HEK293 (cell line): Measurements from ENCODE around the gene FAM43A.

Experiments
- CTCF ChIA-PET: fragments of 350-600 bp; formaldehyde crosslinking; extraction: SDS; loops from one replicate; lab custom pipeline; 2021; ENCODE audit warnings: antibody characterized with exemption; lab: Yijun Ruan, JAX
- POLR2A ChIA-PET: fragments of 300-600 bp; formaldehyde crosslinking; extraction: SDS; loops from one replicate; lab custom pipeline; 2020; ENCODE audit warnings: antibody characterized with exemption, inconsistent platforms; lab: Yijun Ruan, JAX
- H3K27ac ChIP-seq: fragments of 200-500 bp; sonication (Bioruptor generic); 2 replicates; pipeline ENCODE4 v1.5.1; 2014; ENCODE audit warnings: low read depth, low read length, control low read depth, inconsistent platforms; ENCODE audit errors: extremely low read depth
- H3K36me3 ChIP-seq, 2 experiments: fragments of 200-500 bp in 1 of 2; sonication (Bioruptor generic) in 1 of 2; 1 replicate in 1 of 2; 2 replicates in 1 of 2; pipeline ENCODE4 v1.5.1; 2014 to 2017; ENCODE audit warnings: inconsistent platforms in 2 of 2, low read length in 2 of 2; ENCODE audit not compliant: control insufficient read depth in 2 of 2, insufficient read depth in 1 of 2
- H3K4me1 ChIP-seq: fragments of 200-500 bp; sonication (Bioruptor generic); 2 replicates; pipeline ENCODE4 v1.5.1; 2014; ENCODE audit warnings: mild to moderate bottlenecking, low read length, inconsistent platforms; ENCODE audit not compliant: control insufficient read depth, insufficient read depth
- H3K4me3 ChIP-seq: 2 replicates; pipeline ENCODE4 v1.5.1; 2011; ENCODE audit warnings: low read depth, mild to moderate bottlenecking, control low read depth, low read length, moderate library complexity
- H3K9me3 ChIP-seq: fragments of 200-500 bp; sonication (Bioruptor generic); 2 replicates; pipeline ENCODE4 v1.5.1; 2014; ENCODE audit warnings: low read depth, low read length, inconsistent platforms; ENCODE audit not compliant: control insufficient read depth, insufficient read depth
- GLIS1 ChIP-seq: fragments of 450-650 bp; formaldehyde crosslinking; IDR thresholded peaks from 2 replicates; pipeline ENCODE4 v1.5.1; 2016; ENCODE audit warnings: missing biosample characterization, missing genetic modification characterization
- HOXC10 ChIP-seq: sonication (generic); formaldehyde crosslinking; IDR thresholded peaks from 2 replicates; pipeline ENCODE4 v1.8.1; 2023; ENCODE audit warnings: mild to moderate bottlenecking, missing genetic modification reagents
- SALL2 ChIP-seq: fragments of 450-650 bp; formaldehyde crosslinking; IDR thresholded peaks from 2 replicates; pipeline ENCODE4 v1.5.0; 2017; ENCODE audit warnings: missing biosample characterization, mild to moderate bottlenecking, missing genetic modification characterization, borderline replicate concordance
- ZBTB1 ChIP-seq: fragments of 450-650 bp; formaldehyde crosslinking; IDR thresholded peaks from 2 replicates; pipeline ENCODE4 v1.5.1; 2016; ENCODE audit warnings: missing biosample characterization, missing genetic modification characterization
- ZBTB10 ChIP-seq: fragments of 450-650 bp; formaldehyde crosslinking; IDR thresholded peaks from 2 replicates; pipeline ENCODE4 v1.5.1; 2016; ENCODE audit warnings: missing biosample characterization, missing genetic modification characterization
- ZBTB20 ChIP-seq: fragments of 450-650 bp; formaldehyde crosslinking; IDR thresholded peaks from 2 replicates; pipeline ENCODE4 v1.5.1; 2016; ENCODE audit warnings: missing biosample characterization, missing genetic modification characterization
- ZBTB44 ChIP-seq: fragments of 450-650 bp; IDR thresholded peaks from 2 replicates; pipeline ENCODE4 v1.5.1; 2018; ENCODE audit warnings: missing biosample characterization, mild to moderate bottlenecking, missing genetic modification characterization
- ZNF132 ChIP-seq: fragments of 450-650 bp; formaldehyde crosslinking; IDR thresholded peaks from 2 replicates; pipeline ENCODE4 v1.5.1; 2017; ENCODE audit warnings: missing biosample characterization, missing genetic modification characterization, borderline replicate concordance
- ZNF211 ChIP-seq: fragments of 450-650 bp; formaldehyde crosslinking; IDR thresholded peaks from 2 replicates; pipeline ENCODE4 v1.5.1; 2016; ENCODE audit warnings: low read depth, missing biosample characterization, missing genetic modification characterization
- ZNF274 ChIP-seq, 2 experiments: fragments of 200-500 bp in 1 of 2; fragments of 450-650 bp in 1 of 2; sonication (Bioruptor generic) in 1 of 2; formaldehyde crosslinking in 1 of 2; IDR thresholded peaks; 2 replicates each; pipeline versions ENCODE4 v1.5.1 to v1.6.1; 2014 to 2016; ENCODE audit warnings: borderline replicate concordance in 1 of 2, inconsistent platforms in 1 of 2, low read length in 1 of 2, missing biosample characterization in 1 of 2, missing genetic modification characterization in 1 of 2
- ZNF394 ChIP-seq: fragments of 450-650 bp; formaldehyde crosslinking; IDR thresholded peaks from 2 replicates; pipeline ENCODE4 v1.5.1; 2016; ENCODE audit warnings: missing biosample characterization, missing genetic modification characterization, mild to moderate bottlenecking, moderate library complexity, borderline replicate concordance
- ZNF548 ChIP-seq: fragments of 450-650 bp; formaldehyde crosslinking; IDR thresholded peaks from 2 replicates; pipeline ENCODE4 v1.5.1; 2016; ENCODE audit warnings: missing biosample characterization, missing genetic modification characterization
- ZNF549 ChIP-seq: fragments of 450-650 bp; IDR thresholded peaks from 2 replicates; pipeline ENCODE4 v1.5.1; 2018; ENCODE audit warnings: missing biosample characterization, missing genetic modification characterization, mild to moderate bottlenecking, inconsistent platforms, moderate library complexity
- ZNF585B ChIP-seq: fragments of 450-650 bp; formaldehyde crosslinking; IDR thresholded peaks from 2 replicates; pipeline ENCODE4 v1.5.1; 2016; ENCODE audit warnings: missing biosample characterization, missing genetic modification characterization
- ZNF654 ChIP-seq: fragments of 450-650 bp; formaldehyde crosslinking; IDR thresholded peaks from 2 replicates; pipeline ENCODE4 v1.5.1; 2016; ENCODE audit warnings: low read depth, missing biosample characterization, missing genetic modification characterization
- ZNF660 ChIP-seq: fragments of 450-650 bp; IDR thresholded peaks from 2 replicates; pipeline ENCODE4 v1.5.1; 2018; ENCODE audit warnings: missing biosample characterization, mild to moderate bottlenecking, missing genetic modification characterization
- ZNF792 ChIP-seq: fragments of 450-650 bp; formaldehyde crosslinking; IDR thresholded peaks from 2 replicates; pipeline ENCODE4 v1.5.1; 2016; ENCODE audit warnings: missing biosample characterization, missing genetic modification characterization
- TF ChIP-seq, protein P1 (sequence below): fragments of 450-650 bp; formaldehyde crosslinking; IDR thresholded peaks from 2 replicates; pipeline ENCODE4 v1.5.1; 2016; ENCODE audit warnings: missing biosample characterization, missing genetic modification characterization
- TF ChIP-seq, protein P2 (sequence below): fragments of 450-650 bp; formaldehyde crosslinking; IDR thresholded peaks from 2 replicates; pipeline ENCODE4 v1.5.1; 2016; ENCODE audit warnings: missing biosample characterization, missing genetic modification characterization
- TF ChIP-seq, protein P3 (sequence below): fragments of 450-650 bp; formaldehyde crosslinking; IDR thresholded peaks from 2 replicates; pipeline ENCODE4 v1.5.1; 2016; ENCODE audit warnings: missing biosample characterization, missing genetic modification characterization, borderline replicate concordance

The FAM43A gene

GRCh38 chr3:194691481-194692283 lies 6.0 kb downstream of the FAM43A start:
- H3K36me3 ChIP-seq, result peaks cover 0 to 8% of the 10 kb centered on the region in 2 experiments; a peak in 1 of 3 replicates
- no peak overlapping the region for H3K4me3 ChIP-seq
- H3K27ac ChIP-seq, result no peak overlapping the region
- ChIA-PET POLR2A (interaction anchor here (1.0 to 1.1 kb wide), 2 partner anchors 15 to 19 kb away, joined by 3 read pairs; no protein-coding TSS in a partner anchor), CTCF (interaction anchor here (0.6 kb wide), 1 partner anchor 232 kb away, joined by 3 read pairs; no protein-coding TSS in a partner anchor)
- TF ChIP-seq ZBTB10 (no peak), ZNF394 (tag by site-specific recombination) (no peak), ZNF274 (IDR thresholded peaks at IDR 0.05; ENCODE audit: low read length) (no peak), ZNF274 (tag by site-specific recombination; IDR thresholded peaks at IDR 0.05; ENCODE audit: borderline replicate concordance) (no peak), GLIS1 (no peak), ZNF549 (tag by site-specific recombination) (no peak), ZNF132 (tag by site-specific recombination) (no peak), ZBTB1 (tag by site-specific recombination) (no peak), ZNF548 (tag by site-specific recombination) (no peak), SALL2 (tag by site-specific recombination) (no peak), ZBTB44 (tag by site-specific recombination) (no peak), ZNF660 (no peak)
- 0 out of 2 replicates have a peak, but pooled peaks cover 4% of the 10 kb centered on the region for H3K4me1 ChIP-seq
- no peaks in the 10 kb centered on the region for H3K9me3 ChIP-seq

- Histone ChIP-seq H3K4me3 (no peak overlapping the region), H3K4me1 (no peaks in the 10 kb centered on the region), H3K27ac (no peak overlapping the region), H3K36me3 (no peaks in the 10 kb centered on the region), H3K9me3 (no peaks in the 10 kb centered on the region)
- ChIA-PET CTCF (no interaction called here), POLR2A (no interaction called here)
- TF ChIP-seq HOXC10 (CRISPR knock-in tag) (no peak), ZNF585B (tag by site-specific recombination) (no peak), ZNF660 (no peak), ZNF211 (no peak), ZBTB20 (tag by site-specific recombination) (no peak), ZNF792 (tag by site-specific recombination) (no peak), ZNF654 (tag by site-specific recombination) (no peak)
- TF ChIP-seq, protein P1, sequence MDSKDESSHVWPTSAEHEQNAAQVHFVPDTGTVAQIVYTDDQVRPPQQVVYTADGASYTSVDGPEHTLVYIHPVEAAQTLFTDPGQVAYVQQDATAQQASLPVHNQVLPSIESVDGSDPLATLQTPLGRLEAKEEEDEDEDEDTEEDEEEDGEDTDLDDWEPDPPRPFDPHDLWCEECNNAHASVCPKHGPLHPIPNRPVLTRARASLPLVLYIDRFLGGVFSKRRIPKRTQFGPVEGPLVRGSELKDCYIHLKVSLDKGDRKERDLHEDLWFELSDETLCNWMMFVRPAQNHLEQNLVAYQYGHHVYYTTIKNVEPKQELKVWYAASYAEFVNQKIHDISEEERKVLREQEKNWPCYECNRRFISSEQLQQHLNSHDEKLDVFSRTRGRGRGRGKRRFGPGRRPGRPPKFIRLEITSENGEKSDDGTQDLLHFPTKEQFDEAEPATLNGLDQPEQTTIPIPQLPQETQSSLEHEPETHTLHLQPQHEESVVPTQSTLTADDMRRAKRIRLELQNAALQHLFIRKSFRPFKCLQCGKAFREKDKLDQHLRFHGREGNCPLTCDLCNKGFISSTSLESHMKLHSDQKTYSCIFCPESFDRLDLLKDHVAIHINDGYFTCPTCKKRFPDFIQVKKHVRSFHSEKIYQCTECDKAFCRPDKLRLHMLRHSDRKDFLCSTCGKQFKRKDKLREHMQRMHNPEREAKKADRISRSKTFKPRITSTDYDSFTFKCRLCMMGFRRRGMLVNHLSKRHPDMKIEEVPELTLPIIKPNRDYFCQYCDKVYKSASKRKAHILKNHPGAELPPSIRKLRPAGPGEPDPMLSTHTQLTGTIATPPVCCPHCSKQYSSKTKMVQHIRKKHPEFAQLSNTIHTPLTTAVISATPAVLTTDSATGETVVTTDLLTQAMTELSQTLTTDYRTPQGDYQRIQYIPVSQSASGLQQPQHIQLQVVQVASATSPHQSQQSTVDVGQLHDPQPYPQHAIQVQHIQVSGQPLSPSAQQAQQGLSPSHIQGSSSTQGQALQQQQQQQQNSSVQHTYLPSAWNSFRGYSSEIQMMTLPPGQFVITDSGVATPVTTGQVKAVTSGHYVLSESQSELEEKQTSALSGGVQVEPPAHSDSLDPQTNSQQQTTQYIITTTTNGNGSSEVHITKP (tag by site-specific recombination), result no peak
- TF ChIP-seq, protein P2, sequence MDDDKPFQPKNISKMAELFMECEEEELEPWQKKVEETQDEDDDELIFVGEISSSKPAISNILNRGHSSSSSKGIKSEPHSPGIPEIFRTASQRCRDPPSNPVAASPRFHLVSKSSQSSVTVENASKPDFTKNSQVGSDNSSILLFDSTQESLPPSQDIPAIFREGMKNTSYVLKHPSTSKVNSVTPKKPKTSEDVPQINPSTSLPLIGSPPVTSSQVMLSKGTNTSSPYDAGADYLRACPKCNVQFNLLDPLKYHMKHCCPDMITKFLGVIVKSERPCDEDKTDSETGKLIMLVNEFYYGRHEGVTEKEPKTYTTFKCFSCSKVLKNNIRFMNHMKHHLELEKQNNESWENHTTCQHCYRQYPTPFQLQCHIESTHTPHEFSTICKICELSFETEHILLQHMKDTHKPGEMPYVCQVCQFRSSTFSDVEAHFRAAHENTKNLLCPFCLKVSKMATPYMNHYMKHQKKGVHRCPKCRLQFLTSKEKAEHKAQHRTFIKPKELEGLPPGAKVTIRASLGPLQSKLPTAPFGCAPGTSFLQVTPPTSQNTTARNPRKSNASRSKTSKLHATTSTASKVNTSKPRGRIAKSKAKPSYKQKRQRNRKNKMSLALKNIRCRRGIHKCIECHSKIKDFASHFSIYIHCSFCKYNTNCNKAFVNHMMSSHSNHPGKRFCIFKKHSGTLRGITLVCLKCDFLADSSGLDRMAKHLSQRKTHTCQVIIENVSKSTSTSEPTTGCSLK, result no peak
- TF ChIP-seq, protein P3, sequence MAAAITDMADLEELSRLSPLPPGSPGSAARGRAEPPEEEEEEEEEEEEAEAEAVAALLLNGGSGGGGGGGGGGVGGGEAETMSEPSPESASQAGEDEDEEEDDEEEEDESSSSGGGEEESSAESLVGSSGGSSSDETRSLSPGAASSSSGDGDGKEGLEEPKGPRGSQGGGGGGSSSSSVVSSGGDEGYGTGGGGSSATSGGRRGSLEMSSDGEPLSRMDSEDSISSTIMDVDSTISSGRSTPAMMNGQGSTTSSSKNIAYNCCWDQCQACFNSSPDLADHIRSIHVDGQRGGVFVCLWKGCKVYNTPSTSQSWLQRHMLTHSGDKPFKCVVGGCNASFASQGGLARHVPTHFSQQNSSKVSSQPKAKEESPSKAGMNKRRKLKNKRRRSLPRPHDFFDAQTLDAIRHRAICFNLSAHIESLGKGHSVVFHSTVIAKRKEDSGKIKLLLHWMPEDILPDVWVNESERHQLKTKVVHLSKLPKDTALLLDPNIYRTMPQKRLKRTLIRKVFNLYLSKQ (tag by site-specific recombination), result no peak
Measured at GRCh38 chr3:194696702-194697101, 11.0 kb downstream of the FAM43A start.
